Neural progenitor cell (in vitro differentiated cells): ENCODE measurements around the gene TMEM126B. TPM values are rescaled to one million over a fixed set of nuclear protein-coding genes. Genes with fewer than 3 reads are reported as not detected.
"Not testable (repeated sequence)": the region's sequence is repeated elsewhere in the genome, so short reads cannot be mapped to it uniquely, and the experiment has no call there.

ENCODE experiments used
- DNase-seq: peaks from one replicate; pipeline ENCODE4 v3.0.0-alpha.2; 2016; ENCODE audit warnings: low spot score
- H2AFZ ChIP-seq: fragments of 200-600 bp; sonication (generic); replicated peaks from 2 replicates; pipeline ENCODE4 v1.6.1; 2016; ENCODE audit warnings: antibody characterized with exemption
- H3F3A ChIP-seq: fragments of 200-600 bp; sonication (generic); 2 replicates; pipeline ENCODE4 v1.6.1; 2016; ENCODE audit warnings: antibody characterized with exemption, low read depth
- H3K27ac ChIP-seq: fragments of 200-600 bp; sonication (generic); 2 replicates; pipeline ENCODE4 v1.5.1; 2016; ENCODE audit warnings: mild to moderate bottlenecking
- H3K27me3 ChIP-seq: fragments of 200-600 bp; sonication (generic); 2 replicates; pipeline ENCODE4 v1.6.1; 2016; ENCODE audit warnings: mild to moderate bottlenecking, moderate library complexity
- H3K36me3 ChIP-seq: fragments of 200-600 bp; sonication (generic); 2 replicates; pipeline ENCODE4 v1.5.1; 2016
- H3K4me1 ChIP-seq: fragments of 200-600 bp; sonication (generic); 2 replicates; pipeline ENCODE4 v1.6.1; 2016; ENCODE audit warnings: mixed run types
- H3K4me2 ChIP-seq: fragments of 200-600 bp; sonication (generic); 2 replicates; pipeline ENCODE4 v1.6.1; 2016
- H3K4me3 ChIP-seq: fragments of 200-600 bp; sonication (generic); 2 replicates; pipeline ENCODE4 v1.5.1; 2016
- H3K79me2 ChIP-seq: fragments of 200-600 bp; sonication (generic); 2 replicates; pipeline ENCODE4 v1.6.1; 2016; ENCODE audit warnings: low read depth
- H3K9ac ChIP-seq: fragments of 200-600 bp; sonication (generic); 2 replicates; pipeline ENCODE4 v1.6.1; 2016
- H3K9me3 ChIP-seq: fragments of 200-600 bp; sonication (generic); 2 replicates; pipeline ENCODE4 v1.5.1; 2016; ENCODE audit warnings: low read depth
- H4K20me1 ChIP-seq: fragments of 200-600 bp; sonication (generic); 2 replicates; pipeline ENCODE4 v1.6.1; 2016; ENCODE audit warnings: low read depth
- H3K27ac Mint-ChIP-seq: 3 replicates; pipeline ENCODE4 v1.8.0; 2021; ENCODE audit warnings: mixed read lengths
- H3K27me3 Mint-ChIP-seq: 2 replicates; pipeline ENCODE4 v1.8.0; 2022; ENCODE audit warnings: low read depth, mild to moderate bottlenecking, inconsistent platforms, moderate library complexity, mixed read lengths; ENCODE audit not compliant: insufficient read depth
- H3K36me3 Mint-ChIP-seq: 3 replicates; pipeline ENCODE4 v1.8.0; 2021; ENCODE audit warnings: mixed read lengths
- H3K4me1 Mint-ChIP-seq: 3 replicates; pipeline ENCODE4 v1.8.0; 2021; ENCODE audit warnings: mixed read lengths
- H3K4me3 Mint-ChIP-seq: 3 replicates; pipeline ENCODE4 v1.8.0; 2021; ENCODE audit warnings: mild to moderate bottlenecking, moderate library complexity, mixed read lengths
- H3K9me3 Mint-ChIP-seq: 3 replicates; pipeline ENCODE4 v1.8.0; 2020; ENCODE audit warnings: mixed read lengths
- EZH2 ChIP-seq: fragments of 200-600 bp; sonication (generic); IDR thresholded peaks from 2 replicates; pipeline ENCODE4 v1.6.1; 2017; ENCODE audit warnings: antibody characterized with exemption, mild to moderate bottlenecking, moderate library complexity
- EZH2phosphoT487 ChIP-seq: fragments of 200-600 bp; sonication (generic); IDR thresholded peaks from 2 replicates; pipeline ENCODE4 v1.6.1; 2017; ENCODE audit warnings: antibody characterized with exemption
- total RNA-seq: library from RNA; depleted of rRNA; stranded (reverse); fragments of >200 nt; gene quantifications from 2 replicates; pipeline ENCODE4 v1.2.3, GENCODE V29; 2015; ENCODE audit warnings: low replicate concordance
- TF ChIP-seq, protein P1 (sequence below): fragments of 200-600 bp; sonication (generic); IDR thresholded peaks from 2 replicates; pipeline ENCODE4 v1.5.1; 2017; ENCODE audit warnings: antibody characterized with exemption, mild to moderate bottlenecking

Gene TMEM126B
- total RNA-seq, 1 donor from 2014 or later, result 110 TPM

DNA sequence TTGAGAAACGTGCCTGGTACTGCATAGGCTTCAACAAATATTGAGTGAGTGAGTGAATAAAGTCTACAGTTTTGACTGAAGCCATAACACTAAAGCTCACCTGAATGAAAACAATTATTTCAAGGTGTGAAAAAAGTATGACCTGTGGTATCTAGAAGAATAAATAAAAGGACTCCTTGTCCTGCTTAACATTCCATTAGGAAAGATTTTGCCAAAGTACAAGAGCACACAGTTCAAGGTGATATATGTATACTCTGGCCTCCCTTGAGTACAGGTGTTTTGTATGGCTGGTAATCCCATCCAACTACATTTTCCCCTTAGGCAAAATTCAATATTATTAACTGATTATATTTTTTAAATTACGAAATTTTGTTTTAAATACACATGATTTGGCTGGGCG lies 38.3 kb downstream of the TMEM126B start:
- Histone ChIP-seq H3K4me1 (peaks cover 10% of the 10 kb centered on the region), H3K79me2 (peaks cover 35% of the 10 kb centered on the region), H3K4me3 (no peak overlapping the region), H4K20me1 (peaks cover 29% of the 10 kb centered on the region), H2AFZ (peak overlapping the region; percentile 97), H3K9me3 (no peaks in the 10 kb centered on the region), H3F3A (peaks cover 23% of the 10 kb centered on the region), H3K27ac (no peak overlapping the region), H3K9ac (no peak overlapping the region), H3K36me3 (peaks cover 11% of the 10 kb centered on the region), H3K4me2 (no peak overlapping the region), H3K27me3 (no peaks in the 10 kb centered on the region)
- Mint-ChIP-seq H3K4me3 (no peak overlapping the region), H3K27me3 (peaks cover 3% of the 10 kb centered on the region), H3K9me3 (no peaks in the 10 kb centered on the region), H3K27ac (no peak overlapping the region), H3K4me1 (peaks cover 20% of the 10 kb centered on the region), H3K36me3 (peaks cover 14% of the 10 kb centered on the region)
- TF ChIP-seq, protein P1, sequence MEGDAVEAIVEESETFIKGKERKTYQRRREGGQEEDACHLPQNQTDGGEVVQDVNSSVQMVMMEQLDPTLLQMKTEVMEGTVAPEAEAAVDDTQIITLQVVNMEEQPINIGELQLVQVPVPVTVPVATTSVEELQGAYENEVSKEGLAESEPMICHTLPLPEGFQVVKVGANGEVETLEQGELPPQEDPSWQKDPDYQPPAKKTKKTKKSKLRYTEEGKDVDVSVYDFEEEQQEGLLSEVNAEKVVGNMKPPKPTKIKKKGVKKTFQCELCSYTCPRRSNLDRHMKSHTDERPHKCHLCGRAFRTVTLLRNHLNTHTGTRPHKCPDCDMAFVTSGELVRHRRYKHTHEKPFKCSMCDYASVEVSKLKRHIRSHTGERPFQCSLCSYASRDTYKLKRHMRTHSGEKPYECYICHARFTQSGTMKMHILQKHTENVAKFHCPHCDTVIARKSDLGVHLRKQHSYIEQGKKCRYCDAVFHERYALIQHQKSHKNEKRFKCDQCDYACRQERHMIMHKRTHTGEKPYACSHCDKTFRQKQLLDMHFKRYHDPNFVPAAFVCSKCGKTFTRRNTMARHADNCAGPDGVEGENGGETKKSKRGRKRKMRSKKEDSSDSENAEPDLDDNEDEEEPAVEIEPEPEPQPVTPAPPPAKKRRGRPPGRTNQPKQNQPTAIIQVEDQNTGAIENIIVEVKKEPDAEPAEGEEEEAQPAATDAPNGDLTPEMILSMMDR, result no peak
- TF ChIP-seq EZH2, result no peak
- no peak for TF ChIP-seq EZH2phosphoT487
- no peak for DNase-seq

DNA sequence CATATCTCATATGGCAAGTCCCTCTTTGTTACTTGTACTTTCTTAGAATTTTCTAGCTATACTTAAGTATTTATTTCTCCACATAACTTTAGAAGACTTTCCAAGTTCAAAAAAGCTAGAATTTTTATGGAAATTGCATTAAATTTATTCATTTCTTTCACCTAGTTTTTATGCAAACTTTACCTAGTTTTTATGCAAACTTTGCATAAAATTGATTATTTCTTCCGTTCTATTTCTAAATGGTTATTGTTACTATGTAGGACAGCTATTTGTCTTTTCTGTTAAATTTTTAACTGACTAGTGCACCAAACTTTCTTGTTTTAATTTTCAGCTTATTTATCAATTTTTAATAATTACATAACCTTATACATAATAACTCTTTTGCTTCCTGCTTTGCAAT lies 39.8 kb downstream of the TMEM126B start:
- peaks cover 8% of the 10 kb centered on the region for H3K4me1 ChIP-seq
- H3K27me3 ChIP-seq, result no peaks in the 10 kb centered on the region
- H3K4me2 ChIP-seq, result no peak overlapping the region
- DNase-seq, result no peak
- no peak overlapping the region for H2AFZ ChIP-seq
- H3K4me1 Mint-ChIP-seq, result peaks cover 14% of the 10 kb centered on the region
- H3K27ac ChIP-seq, result no peak overlapping the region
- H4K20me1 ChIP-seq, result peaks cover 15% of the 10 kb centered on the region
- H3K79me2 ChIP-seq, result peaks cover 20% of the 10 kb centered on the region
- peaks cover 23% of the 10 kb centered on the region for H3F3A ChIP-seq
- peaks cover under 1% of the 10 kb centered on the region for H3K36me3 ChIP-seq
- H3K4me3 Mint-ChIP-seq, result no peak overlapping the region
- TF ChIP-seq EZH2 (no peak), EZH2phosphoT487 (no peak)
- TF ChIP-seq, protein P1, result no peak
- H3K9me3 ChIP-seq, result no peaks in the 10 kb centered on the region
- H3K9me3 Mint-ChIP-seq, result no peaks in the 10 kb centered on the region
- no peak overlapping the region for H3K9ac ChIP-seq
- no peak overlapping the region for H3K4me3 ChIP-seq
- H3K27me3 Mint-ChIP-seq, result peaks cover 3% of the 10 kb centered on the region
- H3K27ac Mint-ChIP-seq, result no peak overlapping the region
- H3K36me3 Mint-ChIP-seq, result peaks cover 9% of the 10 kb centered on the region

DNA sequence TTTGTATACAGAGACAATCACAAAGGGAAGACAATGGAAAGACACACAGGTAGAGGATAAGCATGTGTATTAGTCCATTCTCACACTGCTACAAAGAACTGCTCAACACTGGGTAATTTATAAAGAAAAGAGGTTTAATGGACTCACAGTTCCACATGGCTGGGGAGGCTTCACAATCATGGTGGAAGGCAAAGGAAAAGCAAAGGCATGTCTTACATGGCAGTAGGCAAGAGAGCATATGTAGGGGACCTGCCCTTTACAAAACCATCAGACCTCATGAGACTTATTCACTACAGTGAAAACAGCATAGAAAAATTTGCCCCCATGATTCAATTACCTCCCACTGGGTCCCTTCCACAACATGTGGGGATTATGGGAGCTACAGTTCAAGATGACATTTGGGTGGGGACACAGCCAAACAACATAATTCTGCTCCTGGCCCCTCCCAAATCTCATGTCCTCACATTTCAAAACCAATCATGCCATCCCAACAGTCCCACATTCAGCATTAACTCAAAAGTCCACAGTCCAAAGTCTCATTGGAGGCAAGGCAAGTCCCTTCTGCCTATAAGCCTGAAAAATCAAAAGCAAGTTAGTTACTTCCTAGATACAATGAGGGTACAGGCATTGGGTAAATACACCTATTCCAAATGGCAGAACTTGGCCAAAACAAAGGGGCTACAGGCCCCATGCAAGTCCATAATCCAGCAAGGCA lies 42.7 kb downstream of the TMEM126B start:
- not testable (repeated sequence) for H3K4me1 ChIP-seq, H3K9ac ChIP-seq, H3K4me3 ChIP-seq, H3K27ac Mint-ChIP-seq, H4K20me1 ChIP-seq, H3K4me3 Mint-ChIP-seq, H3K4me1 Mint-ChIP-seq, H3K27me3 Mint-ChIP-seq, H3F3A ChIP-seq, H3K79me2 ChIP-seq, H3K27me3 ChIP-seq, H3K36me3 Mint-ChIP-seq, H3K4me2 ChIP-seq, H3K9me3 ChIP-seq, H3K27ac ChIP-seq, DNase-seq, H3K9me3 Mint-ChIP-seq, H2AFZ ChIP-seq, H3K36me3 ChIP-seq

DNA sequence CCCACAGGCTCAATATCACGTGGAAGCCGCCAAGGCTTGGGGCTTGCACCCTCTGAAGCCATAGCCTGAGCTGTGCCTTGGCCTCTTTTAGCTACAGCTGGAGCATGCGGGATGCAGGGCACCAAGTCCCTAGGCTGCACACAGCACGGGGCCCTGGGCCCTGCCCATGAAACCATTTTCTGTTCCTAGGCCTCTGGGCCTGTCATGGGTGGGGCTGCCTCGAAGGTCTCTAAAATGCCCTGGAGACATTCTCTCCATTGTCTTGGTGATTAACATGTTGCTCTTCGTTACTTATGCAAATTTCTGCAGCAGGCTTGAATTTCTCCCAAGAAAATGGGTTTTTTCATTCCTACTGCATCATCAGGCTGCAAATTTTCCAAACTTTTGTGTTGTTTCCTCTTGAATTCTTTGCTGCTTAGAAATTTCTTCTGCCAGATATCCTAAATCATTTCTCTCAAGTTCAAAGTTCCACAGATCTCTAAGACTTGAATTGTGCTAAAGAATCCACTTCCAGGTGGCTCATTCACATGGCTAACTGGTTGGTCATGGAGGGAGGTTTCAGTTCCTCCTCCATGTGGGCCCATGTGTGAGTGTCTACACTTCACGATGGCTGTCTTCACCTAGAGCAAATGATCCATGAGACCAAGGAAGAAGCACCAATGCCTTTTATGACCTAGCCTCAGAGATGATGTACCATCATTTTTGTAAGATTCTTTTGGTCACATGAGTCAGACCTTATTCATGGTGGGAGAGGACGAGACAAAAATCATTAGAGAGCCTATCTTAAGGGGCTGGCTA lies 43.9 kb downstream of the TMEM126B start:
- H3K4me1 Mint-ChIP-seq, result no peaks in the 10 kb centered on the region

More for the DNA sequence above, 43.9 kb downstream of the TMEM126B start:
- H3K27me3 ChIP-seq, result no peaks in the 10 kb centered on the region
- H3K9ac ChIP-seq, result no peak overlapping the region
- Mint-ChIP-seq H3K27ac (no peak overlapping the region), H3K36me3 (no peaks in the 10 kb centered on the region), H3K9me3 (no peaks in the 10 kb centered on the region), H3K4me3 (no peak overlapping the region), H3K27me3 (peaks cover 2% of the 10 kb centered on the region)
- no peak overlapping the region for H3K4me2 ChIP-seq
- H3K36me3 ChIP-seq, result no peaks in the 10 kb centered on the region
- no peaks in the 10 kb centered on the region for H3K9me3 ChIP-seq
- no peaks in the 10 kb centered on the region for H3K4me1 ChIP-seq
- no peak overlapping the region for H3K27ac ChIP-seq
- H4K20me1 ChIP-seq, result no peaks in the 10 kb centered on the region
- no peak overlapping the region for H3K4me3 ChIP-seq
- no peak for DNase-seq
- no peaks in the 10 kb centered on the region for H3K79me2 ChIP-seq
- H3F3A ChIP-seq, result no peaks in the 10 kb centered on the region
- TF ChIP-seq EZH2phosphoT487 (no peak), EZH2 (no peak)
- TF ChIP-seq, protein P1, result no peak
- H2AFZ ChIP-seq, result no peak overlapping the region
